ENCODE data around the gene DMPK. TPM values are rescaled to one million over a fixed set of nuclear protein-coding genes. Genes with fewer than 3 reads are reported as not detected.

Gene DMPK
- total RNA-seq, 1 donor from 2014 or later: 284 TPM

DNA sequence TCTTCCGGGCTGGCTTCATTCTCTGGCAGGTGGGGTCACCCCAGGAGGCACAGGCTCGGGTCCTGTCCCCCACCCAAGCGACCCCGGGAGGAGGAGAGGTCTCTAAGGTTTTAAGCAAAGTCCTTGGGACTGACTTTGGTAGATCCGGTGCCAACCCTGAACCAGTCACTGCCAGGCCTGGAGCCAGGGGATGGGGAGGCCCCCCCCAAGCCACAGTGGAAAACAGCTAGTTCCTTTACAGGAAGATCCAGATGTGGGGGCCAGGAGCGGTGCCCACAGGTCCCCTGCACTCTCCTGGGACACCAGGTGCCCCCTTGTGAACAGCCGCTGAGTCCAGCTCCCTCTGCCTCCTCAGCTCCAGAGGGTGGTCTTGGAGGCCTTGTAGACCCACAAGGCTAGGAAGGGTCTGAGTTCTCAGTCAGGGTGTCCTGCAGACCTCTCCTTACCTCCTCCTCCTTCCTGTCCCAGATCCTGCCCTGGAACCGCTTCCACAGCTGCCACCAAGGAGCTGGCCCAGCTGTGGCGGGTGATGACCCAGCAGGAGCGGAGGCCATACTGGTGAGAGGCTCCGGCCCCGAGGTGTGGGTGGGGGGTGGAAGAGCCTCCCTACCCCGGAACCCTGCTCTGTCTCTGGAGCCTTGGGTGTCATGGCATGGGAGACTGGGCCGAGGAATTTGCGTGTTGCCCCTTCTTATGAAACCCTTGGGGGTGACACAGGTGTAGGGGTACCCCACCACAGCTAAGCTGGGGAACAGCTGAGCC, 19.2 kb downstream of the DMPK start:
- no peak for DNase-seq
- Histone ChIP-seq H3K4me1 (peaks cover 47% of the 10 kb centered on the region), H3K4me3 (no peak overlapping the region), H3K9me3 (replicated peaks) (no peaks in the 10 kb centered on the region), H3K36me3 (no peaks in the 10 kb centered on the region), H3K27ac (replicated peaks) (no peak overlapping the region), H3K27me3 (ENCODE audit: low read depth) (no peaks in the 10 kb centered on the region)
- intact Hi-C loops (cut with micrococcal nuclease): no loop called here
- TF ChIP-seq, protein P1, sequence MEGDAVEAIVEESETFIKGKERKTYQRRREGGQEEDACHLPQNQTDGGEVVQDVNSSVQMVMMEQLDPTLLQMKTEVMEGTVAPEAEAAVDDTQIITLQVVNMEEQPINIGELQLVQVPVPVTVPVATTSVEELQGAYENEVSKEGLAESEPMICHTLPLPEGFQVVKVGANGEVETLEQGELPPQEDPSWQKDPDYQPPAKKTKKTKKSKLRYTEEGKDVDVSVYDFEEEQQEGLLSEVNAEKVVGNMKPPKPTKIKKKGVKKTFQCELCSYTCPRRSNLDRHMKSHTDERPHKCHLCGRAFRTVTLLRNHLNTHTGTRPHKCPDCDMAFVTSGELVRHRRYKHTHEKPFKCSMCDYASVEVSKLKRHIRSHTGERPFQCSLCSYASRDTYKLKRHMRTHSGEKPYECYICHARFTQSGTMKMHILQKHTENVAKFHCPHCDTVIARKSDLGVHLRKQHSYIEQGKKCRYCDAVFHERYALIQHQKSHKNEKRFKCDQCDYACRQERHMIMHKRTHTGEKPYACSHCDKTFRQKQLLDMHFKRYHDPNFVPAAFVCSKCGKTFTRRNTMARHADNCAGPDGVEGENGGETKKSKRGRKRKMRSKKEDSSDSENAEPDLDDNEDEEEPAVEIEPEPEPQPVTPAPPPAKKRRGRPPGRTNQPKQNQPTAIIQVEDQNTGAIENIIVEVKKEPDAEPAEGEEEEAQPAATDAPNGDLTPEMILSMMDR (IDR thresholded peaks at IDR 0.05; ENCODE audit: borderline replicate concordance): no peak

DNA sequence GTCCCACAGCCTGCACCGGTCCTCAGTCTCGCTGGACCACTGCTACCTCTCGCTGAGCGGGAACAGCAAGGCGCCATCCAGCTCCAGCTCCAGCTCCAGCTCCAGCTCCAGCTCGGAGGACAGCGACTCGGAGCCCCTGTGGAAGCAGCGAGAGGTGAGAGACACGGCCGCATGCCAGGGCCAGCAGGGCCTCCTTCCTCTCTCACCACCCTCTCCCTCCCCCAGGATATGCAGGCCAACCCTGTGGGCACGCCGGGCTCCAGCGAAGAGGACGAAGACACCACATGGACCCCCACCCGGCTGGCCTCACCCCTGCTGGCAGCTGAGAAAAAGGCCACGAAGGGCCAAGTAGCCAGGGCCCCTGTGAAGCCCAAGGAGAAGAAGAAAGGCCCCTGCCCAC, 20.6 kb downstream of the DMPK start:
- Histone ChIP-seq H3K4me3 (no peak overlapping the region), H3K4me1 (peaks cover 33% of the 10 kb centered on the region), H3K27ac (replicated peaks) (no peak overlapping the region), H3K9me3 (replicated peaks) (no peaks in the 10 kb centered on the region), H3K27me3 (ENCODE audit: low read depth) (no peaks in the 10 kb centered on the region), H3K36me3 (no peaks in the 10 kb centered on the region)
- TF ChIP-seq, protein P1 (IDR thresholded peaks at IDR 0.05; ENCODE audit: borderline replicate concordance): no peak
- no peak for DNase-seq
- intact Hi-C loops (cut with micrococcal nuclease): no loop called here

- no peak for DNase-seq
- TF ChIP-seq, protein P1 (IDR thresholded peaks at IDR 0.05; ENCODE audit: borderline replicate concordance): no peak
- Histone ChIP-seq H3K36me3 (no peaks in the 10 kb centered on the region), H3K27ac (replicated peaks) (no peak overlapping the region), H3K9me3 (replicated peaks) (no peaks in the 10 kb centered on the region), H3K4me1 (peaks cover 6% of the 10 kb centered on the region), H3K27me3 (ENCODE audit: low read depth) (no peaks in the 10 kb centered on the region), H3K4me3 (no peak overlapping the region)
- intact Hi-C loops (cut with micrococcal nuclease): no loop called here
These were observed 23.4 kb downstream of the DMPK start for GRCh38 chr19:45758921-45759320.

GRCh38 chr19:45757695-45758094, 24.6 kb downstream of the DMPK start:
- intact Hi-C loops (cut with micrococcal nuclease): no loop called here
- Histone ChIP-seq H3K4me3 (no peak overlapping the region), H3K9me3 (replicated peaks) (no peaks in the 10 kb centered on the region), H3K4me1 (no peaks in the 10 kb centered on the region), H3K27ac (replicated peaks) (no peak overlapping the region), H3K27me3 (ENCODE audit: low read depth) (no peaks in the 10 kb centered on the region), H3K36me3 (no peaks in the 10 kb centered on the region)
- TF ChIP-seq, protein P1 (IDR thresholded peaks at IDR 0.05; ENCODE audit: borderline replicate concordance): no peak
- DNase-seq: no peak

GRCh38 chr19:45754323-45754722, 28.0 kb downstream of the DMPK start:
- no peak overlapping the region for H3K27ac ChIP-seq (replicated peaks)
- H3K9me3 ChIP-seq (replicated peaks): no peaks in the 10 kb centered on the region
- no peak for DNase-seq
- H3K27me3 ChIP-seq (ENCODE audit: low read depth): no peaks in the 10 kb centered on the region
- H3K36me3 ChIP-seq: no peaks in the 10 kb centered on the region
- no peak overlapping the region for H3K4me3 ChIP-seq
- TF ChIP-seq, protein P1 (IDR thresholded peaks at IDR 0.05; ENCODE audit: borderline replicate concordance): no peak
- H3K4me1 ChIP-seq: no peaks in the 10 kb centered on the region
- intact Hi-C loops (cut with micrococcal nuclease): no loop called here
